Loucy (cell line): Measurements from ENCODE around the gene SPTSSB.

Experiments
- H2AFZ ChIP-seq: fragments of 200-600 bp; sonication (generic); 2 replicates; pipeline ENCODE4 v1.6.0; 2016; ENCODE audit warnings: antibody characterized with exemption, mild to moderate bottlenecking, low read length, moderate library complexity
- H3F3A ChIP-seq: fragments of 200-600 bp; 2 replicates; pipeline ENCODE4 v1.6.0; 2016; ENCODE audit warnings: antibody characterized with exemption, low read depth, mild to moderate bottlenecking
- H3K27me3 ChIP-seq: fragments of 200-600 bp; sonication (generic); 2 replicates; pipeline ENCODE4 v1.6.1; 2014; ENCODE audit warnings: low read length, mild to moderate bottlenecking; ENCODE audit not compliant: insufficient read depth, poor library complexity, severe bottlenecking
- H3K36me3 ChIP-seq: fragments of 200-600 bp; sonication (generic); 2 replicates; pipeline ENCODE4 v1.6.1; 2016; ENCODE audit warnings: low read length; ENCODE audit not compliant: insufficient read depth
- H3K4me1 ChIP-seq: fragments of 200-600 bp; sonication (generic); 2 replicates; pipeline ENCODE4 v1.5.1; 2014; ENCODE audit warnings: low read length, mild to moderate bottlenecking; ENCODE audit not compliant: insufficient read depth, poor library complexity, severe bottlenecking
- H3K4me2 ChIP-seq: fragments of 200-600 bp; sonication (generic); 2 replicates; pipeline ENCODE4 v1.6.0; 2014; ENCODE audit warnings: antibody characterized with exemption, low read length, low read depth, mild to moderate bottlenecking; ENCODE audit not compliant: poor library complexity, severe bottlenecking
- H3K4me3 ChIP-seq: fragments of 200-600 bp; sonication (generic); 2 replicates; pipeline ENCODE4 v1.5.1; 2014; ENCODE audit warnings: low read length, mild to moderate bottlenecking, mixed read lengths; ENCODE audit not compliant: poor library complexity, severe bottlenecking
- H3K79me2 ChIP-seq: fragments of 200-600 bp; sonication (generic); 2 replicates; pipeline ENCODE4 v1.6.1; 2014; ENCODE audit warnings: low read length; ENCODE audit not compliant: insufficient read depth
- H3K9ac ChIP-seq: fragments of 200-600 bp; sonication (generic); 2 replicates; pipeline ENCODE4 v1.6.0; 2014; ENCODE audit warnings: mild to moderate bottlenecking, low read depth, low read length, moderate library complexity; ENCODE audit not compliant: poor library complexity, severe bottlenecking
- H3K9me2 ChIP-seq: fragments of 200-600 bp; sonication (generic); replicated peaks from 2 replicates; pipeline ENCODE4 v1.6.1; 2016; ENCODE audit warnings: low read depth, low read length, mixed read lengths
- H3K9me3 ChIP-seq: fragments of 200-600 bp; sonication (generic); 2 replicates; pipeline ENCODE4 v1.6.1; 2014; ENCODE audit warnings: mild to moderate bottlenecking, antibody characterized with exemption, low read length, low read depth; ENCODE audit not compliant: insufficient read depth
- H4K20me1 ChIP-seq: fragments of 200-600 bp; sonication (generic); 2 replicates; pipeline ENCODE4 v1.6.0; 2014; ENCODE audit warnings: antibody characterized with exemption, low read length, mild to moderate bottlenecking; ENCODE audit not compliant: insufficient read depth, poor library complexity, severe bottlenecking
- CTCF ChIP-seq: fragments of 200-600 bp; sonication (generic); conservative IDR thresholded peaks from 2 replicates; pipeline ENCODE4 v1.5.1; 2014; ENCODE audit warnings: mild to moderate bottlenecking, antibody characterized with exemption, low read length
- EZH2phosphoT487 ChIP-seq: fragments of 200-600 bp; IDR thresholded peaks from 2 replicates; pipeline ENCODE4 v1.6.1; 2018; ENCODE audit warnings: antibody characterized with exemption, mild to moderate bottlenecking, moderate library complexity, borderline replicate concordance

The SPTSSB gene

DNA sequence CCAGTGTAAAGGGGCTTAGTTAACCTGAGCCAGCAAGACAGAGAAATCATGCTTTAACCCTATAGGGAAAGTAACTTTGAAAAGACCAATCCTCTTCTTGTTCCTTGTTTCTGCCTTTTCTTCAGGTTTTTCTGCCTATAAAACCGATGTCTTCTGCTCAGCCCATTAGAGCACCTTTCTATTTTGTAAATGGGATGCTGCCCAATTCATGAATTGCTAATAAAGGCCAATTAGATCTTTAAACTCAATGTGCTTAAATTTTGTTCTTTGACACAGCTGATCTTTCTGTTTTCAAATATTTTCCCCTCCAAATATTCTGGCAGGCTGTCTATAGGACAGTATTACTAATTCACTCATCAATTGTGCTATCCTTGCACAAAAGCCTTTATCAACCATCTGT, 33.8 kb upstream of the SPTSSB start:
- Histone ChIP-seq H4K20me1 (no peaks in the 10 kb centered on the region), H3K79me2 (no peaks in the 10 kb centered on the region), H3K9ac (no peak overlapping the region), H2AFZ (no peak overlapping the region), H3F3A (no peaks in the 10 kb centered on the region), H3K27me3 (no peaks in the 10 kb centered on the region), H3K4me3 (no peak overlapping the region), H3K4me2 (no peak overlapping the region), H3K9me2 (no peaks in the 10 kb centered on the region), H3K4me1 (peaks cover 12% of the 10 kb centered on the region), H3K36me3 (no peaks in the 10 kb centered on the region), H3K9me3 (no peaks in the 10 kb centered on the region)
- TF ChIP-seq EZH2phosphoT487 (no peak), CTCF (no peak)

DNA sequence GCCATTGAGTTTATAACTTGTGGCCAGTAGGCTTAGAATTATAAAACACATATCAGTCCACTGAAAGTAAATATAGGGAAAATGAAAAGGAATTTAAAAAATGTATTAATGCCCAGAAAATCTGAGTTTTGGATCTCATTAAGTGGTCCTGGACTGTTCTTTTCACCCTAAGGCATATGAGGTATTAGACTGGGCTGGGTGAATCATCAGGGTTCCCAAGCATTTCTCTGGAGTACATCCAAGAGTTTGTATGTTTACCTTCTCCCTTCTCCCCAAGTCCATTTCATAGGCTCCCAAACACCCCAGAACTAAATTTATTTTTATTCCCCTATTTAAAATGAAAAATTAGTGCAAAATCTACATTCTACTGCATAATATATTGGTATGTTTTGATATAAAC, 31.9 kb upstream of the SPTSSB start:
- Histone ChIP-seq H2AFZ (no peak overlapping the region), H4K20me1 (no peaks in the 10 kb centered on the region), H3K9me2 (no peaks in the 10 kb centered on the region), H3K27me3 (no peaks in the 10 kb centered on the region), H3K9me3 (no peaks in the 10 kb centered on the region), H3F3A (no peaks in the 10 kb centered on the region), H3K79me2 (no peaks in the 10 kb centered on the region), H3K4me2 (no peak overlapping the region), H3K9ac (no peak overlapping the region), H3K4me3 (no peak overlapping the region), H3K4me1 (peaks cover 12% of the 10 kb centered on the region), H3K36me3 (no peaks in the 10 kb centered on the region)
- TF ChIP-seq EZH2phosphoT487 (no peak), CTCF (no peak)

DNA sequence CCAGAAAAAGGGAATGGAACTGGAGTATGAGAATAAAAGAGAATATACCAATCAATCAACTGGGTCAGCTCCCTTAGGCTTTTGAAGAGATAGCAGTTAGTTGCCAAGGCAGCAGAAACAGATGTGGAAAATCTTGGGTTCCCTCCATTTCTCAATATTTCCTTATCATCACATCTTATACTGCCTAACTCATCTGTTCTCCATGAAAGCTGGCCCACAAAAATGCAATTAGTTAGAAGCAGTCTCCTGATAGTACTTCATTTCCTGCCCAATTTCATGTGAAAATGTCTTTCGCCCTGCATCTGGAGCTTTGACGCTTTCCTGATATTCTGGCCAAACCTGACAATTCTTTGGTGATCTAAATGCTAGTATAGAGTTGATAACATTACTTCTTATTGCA, 30.1 kb upstream of the SPTSSB start:
- H4K20me1 ChIP-seq: no peaks in the 10 kb centered on the region

More for the DNA sequence above, 30.1 kb upstream of the SPTSSB start:
- Histone ChIP-seq H3K36me3 (no peaks in the 10 kb centered on the region), H3K9ac (no peak overlapping the region), H3K4me1 (peaks cover 5% of the 10 kb centered on the region), H3F3A (no peaks in the 10 kb centered on the region), H3K9me2 (no peaks in the 10 kb centered on the region), H3K9me3 (no peaks in the 10 kb centered on the region), H2AFZ (no peak overlapping the region), H3K27me3 (no peaks in the 10 kb centered on the region), H3K4me2 (no peak overlapping the region), H3K79me2 (no peaks in the 10 kb centered on the region), H3K4me3 (no peak overlapping the region)
- TF ChIP-seq EZH2phosphoT487 (no peak), CTCF (no peak)
